SW 1271 (cell line): ENCODE data around the gene NAIF1.

Experiments used
- DNase-seq, 2 experiments: peaks; one replicate each; lab custom pipeline; 2025; lab: John Stamatoyannopoulos, UW

Gene NAIF1

GRCh38 chr9:128102196-128102595, 35.1 kb upstream of the NAIF1 start:
- no peak for DNase-seq

GRCh38 chr9:128101690-128102089, 34.6 kb upstream of the NAIF1 start:
- DNase-seq: no peak

- no peak for DNase-seq
These were observed 34.1 kb upstream of the NAIF1 start for GRCh38 chr9:128101231-128101661.

GRCh38 chr9:128100581-128100980, 33.5 kb upstream of the NAIF1 start:
- no peak for DNase-seq

GRCh38 chr9:128099932-128100491, 32.9 kb upstream of the NAIF1 start:
- DNase-seq: no peak

- DNase-seq: no peak
These were observed 32.3 kb upstream of the NAIF1 start for GRCh38 chr9:128099231-128099931.

- DNase-seq: peak; percentile 65 to 87
These were observed 31.4 kb upstream of the NAIF1 start for GRCh38 chr9:128098297-128099230.

GRCh38 chr9:128097543-128098296, 30.6 kb upstream of the NAIF1 start:
- no peak for DNase-seq

- no peak for DNase-seq
These were observed 29.8 kb upstream of the NAIF1 start for GRCh38 chr9:128096616-128097536.

GRCh38 chr9:128094950-128095544, 27.9 kb upstream of the NAIF1 start:
- no peak for DNase-seq

- DNase-seq: peak; percentile 56 to 85
These were observed 27.2 kb upstream of the NAIF1 start for GRCh38 chr9:128094166-128094949.

GRCh38 chr9:128093011-128093410, 25.9 kb upstream of the NAIF1 start:
- DNase-seq: no peak

GRCh38 chr9:128092199-128092977, 25.3 kb upstream of the NAIF1 start:
- DNase-seq: no peak

GRCh38 chr9:128091571-128091970, 24.5 kb upstream of the NAIF1 start:
- no peak for DNase-seq

- no peak for DNase-seq
These were observed 24.0 kb upstream of the NAIF1 start for GRCh38 chr9:128091144-128091543.

- no peak for DNase-seq
These were observed 22.2 kb upstream of the NAIF1 start for GRCh38 chr9:128089299-128089698.

- DNase-seq: no peak
These were observed 21.3 kb upstream of the NAIF1 start for GRCh38 chr9:128088253-128088945.

GRCh38 chr9:128087262-128087661, 20.1 kb upstream of the NAIF1 start:
- DNase-seq: no peak
